Parathyroid adenoma (tissue), 2 donors: Measurements from ENCODE around the gene CD2BP2.
"Not testable (repeated sequence)": the region's sequence is repeated elsewhere in the genome, so short reads cannot be mapped to it uniquely, and the experiment has no call there.

ENCODE experiments used
- H2AFZ ChIP-seq: fragments of 300-600 bp; sonication (generic); one replicate; pipeline ENCODE4 v1.7.0; 2017; ENCODE audit warnings: antibody characterized with exemption, mild to moderate bottlenecking
- H3K27ac ChIP-seq: fragments of 300-600 bp; sonication (generic); one replicate; pipeline ENCODE4 v1.7.0; 2017
- H3K27me3 ChIP-seq: fragments of 300-600 bp; sonication (generic); one replicate; pipeline ENCODE4 v1.7.0; 2017; ENCODE audit warnings: low read length; ENCODE audit not compliant: control insufficient read depth, insufficient read depth
- H3K36me3 ChIP-seq: fragments of 300-600 bp; sonication (generic); one replicate; pipeline ENCODE4 v1.7.0; 2017; ENCODE audit warnings: low read length; ENCODE audit not compliant: control insufficient read depth, insufficient read depth
- H3K4me1 ChIP-seq: fragments of 300-600 bp; sonication (generic); one replicate; pipeline ENCODE4 v1.7.0; 2017; ENCODE audit warnings: control low read depth
- H3K4me2 ChIP-seq: fragments of 300-600 bp; sonication (generic); one replicate; pipeline ENCODE4 v1.7.0; 2017; ENCODE audit warnings: low read length
- H3K4me3 ChIP-seq: fragments of 300-600 bp; sonication (generic); one replicate; pipeline ENCODE4 v1.7.0; 2017; ENCODE audit warnings: low read depth, low read length
- H3K79me2 ChIP-seq: fragments of 300-600 bp; sonication (generic); one replicate; pipeline ENCODE4 v1.7.0; 2017; ENCODE audit warnings: control low read depth
- H3K9ac ChIP-seq: fragments of 300-600 bp; sonication (generic); one replicate; pipeline ENCODE4 v1.7.0; 2017; ENCODE audit warnings: mild to moderate bottlenecking
- H3K9me3 ChIP-seq: fragments of 300-600 bp; sonication (generic); one replicate; pipeline ENCODE4 v1.7.0; 2017; ENCODE audit warnings: low read length; ENCODE audit not compliant: control insufficient read depth
- CTCF ChIP-seq: fragments of 300-600 bp; sonication (generic); IDR thresholded peaks from one replicate; pipeline ENCODE4 v1.7.0; 2017; ENCODE audit warnings: antibody characterized with exemption, mild to moderate bottlenecking
- donor health status: primary hyperparathyroidism.

Gene CD2BP2

DNA sequence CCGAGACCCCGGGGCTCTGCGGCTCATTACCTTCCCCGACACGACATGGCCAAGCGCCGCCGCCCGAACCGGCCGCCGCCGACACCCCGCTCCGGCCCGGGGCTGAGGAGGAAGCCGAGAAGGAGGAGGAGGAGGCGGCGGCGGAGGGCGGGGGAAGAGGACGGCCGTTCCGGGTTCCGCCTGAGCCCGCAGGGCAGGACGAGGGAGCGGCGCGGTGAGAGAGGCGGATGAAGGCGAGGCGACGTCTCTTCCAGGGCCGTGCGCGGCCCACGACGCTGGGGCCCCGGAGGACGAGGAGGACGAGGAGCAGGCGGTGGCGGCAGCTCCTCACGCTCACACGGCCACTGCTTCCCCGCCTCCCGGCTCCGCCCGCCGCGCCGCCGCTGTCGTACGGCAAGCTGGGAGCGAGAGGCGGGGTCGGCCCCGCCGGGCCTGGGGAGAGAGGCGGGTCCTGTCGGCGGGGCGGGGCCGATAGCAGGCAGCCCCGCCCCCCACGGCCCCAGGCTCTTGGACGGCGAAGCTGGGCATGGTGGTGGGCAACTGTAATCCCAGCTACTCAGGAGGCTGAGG is 20.0 kb downstream of the CD2BP2 start:
- Histone ChIP-seq H3K9ac (peak overlapping the region; percentile 89), H3K4me2 (peak overlapping the region; percentile 70), H2AFZ (peak overlapping the region; percentile 98), H3K4me3 (peak overlapping the region; percentile 57), H3K79me2 (peaks cover 12% of the 10 kb centered on the region), H3K27ac (peak overlapping the region; percentile 93)
- H3K9me3 ChIP-seq, H3K4me1 ChIP-seq, H3K27me3 ChIP-seq, H3K36me3 ChIP-seq: not testable (repeated sequence)
- TF ChIP-seq CTCF, result peak; percentile 5

DNA sequence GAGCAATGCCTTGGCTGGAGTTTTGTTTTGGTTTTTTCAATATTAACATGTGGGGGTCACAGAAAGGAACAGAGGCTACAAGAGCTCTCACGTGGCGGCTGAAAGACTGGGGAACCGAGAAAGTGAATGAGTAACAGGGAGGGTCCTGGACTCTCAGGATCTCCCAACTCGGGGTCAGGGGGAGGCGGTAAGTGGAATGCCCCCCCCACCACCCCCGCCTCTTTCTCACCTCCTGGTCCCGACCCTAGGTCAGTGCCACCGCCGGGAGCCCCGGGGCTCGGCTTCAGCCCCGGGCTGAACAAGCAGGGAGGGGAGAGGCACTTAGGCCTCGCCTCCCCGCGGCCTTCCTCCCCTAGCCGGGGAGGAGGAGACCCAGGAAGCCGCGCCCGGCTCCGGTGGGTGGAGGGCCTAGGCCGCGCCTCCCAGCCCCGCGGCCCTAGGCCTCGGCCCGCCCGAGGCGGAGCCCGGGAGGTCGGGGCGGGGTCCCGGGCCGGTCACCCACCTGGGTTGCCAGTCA is 20.6 kb downstream of the CD2BP2 start:
- H3K4me2 ChIP-seq, result peak overlapping the region; percentile 51
- H3K36me3 ChIP-seq, H3K27me3 ChIP-seq, H3K9me3 ChIP-seq, H3K4me1 ChIP-seq: not testable (repeated sequence)
- peaks cover 18% of the 10 kb centered on the region for H3K79me2 ChIP-seq
- H3K27ac ChIP-seq, result peak overlapping the region; percentile 93
- peak overlapping the region; percentile 89 for H3K9ac ChIP-seq
- H3K4me3 ChIP-seq, result peak overlapping the region; percentile 57
- peak overlapping the region; percentile 98 for H2AFZ ChIP-seq

DNA sequence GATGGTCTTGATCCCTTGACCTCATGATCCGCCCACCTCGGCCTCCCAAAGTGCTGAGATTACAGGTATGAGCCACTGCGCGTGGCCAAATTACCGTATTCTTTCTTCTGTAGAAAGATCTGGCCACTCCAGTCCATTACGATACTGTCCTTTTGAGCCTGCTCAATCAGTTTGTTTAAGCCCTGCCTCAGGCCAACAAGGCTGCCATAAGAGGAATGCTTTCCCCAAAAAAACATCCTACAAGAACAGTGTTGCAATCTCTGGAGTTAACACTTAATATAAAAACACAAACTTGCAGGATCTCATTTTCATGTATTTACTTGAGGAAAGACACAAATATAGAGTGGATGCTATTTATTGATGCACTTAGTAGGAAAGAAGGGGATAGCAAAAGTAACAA is 30.9 kb downstream of the CD2BP2 start:
- H2AFZ ChIP-seq, H3K4me1 ChIP-seq, H3K27me3 ChIP-seq, H3K36me3 ChIP-seq, H3K9me3 ChIP-seq, H3K9ac ChIP-seq, H3K27ac ChIP-seq, H3K4me2 ChIP-seq, H3K4me3 ChIP-seq: not testable (repeated sequence)
- H3K79me2 ChIP-seq, result peaks cover 25% of the 10 kb centered on the region

DNA sequence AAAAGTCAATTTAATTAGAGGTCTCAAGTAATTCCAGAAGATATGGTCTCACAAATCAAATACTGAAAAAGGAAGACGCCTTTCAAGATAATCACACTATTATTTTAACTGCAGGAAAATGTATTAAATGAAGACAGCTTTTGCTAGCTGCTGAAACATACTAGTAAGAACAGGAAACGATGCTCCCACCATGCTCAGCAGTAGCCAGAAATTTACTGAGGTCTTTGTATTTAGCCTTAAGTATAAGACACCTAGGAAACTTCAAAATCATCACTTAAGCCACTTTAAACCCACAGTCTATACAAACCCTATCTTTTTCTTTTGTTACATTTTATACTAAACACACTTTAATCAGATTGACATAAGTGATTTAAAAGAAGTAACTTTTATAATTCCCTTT is 36.5 kb downstream of the CD2BP2 start:
- not testable (repeated sequence) for H3K27ac ChIP-seq, H3K4me2 ChIP-seq, H3K4me1 ChIP-seq, H3K9ac ChIP-seq, H3K9me3 ChIP-seq, H3K36me3 ChIP-seq, H3K27me3 ChIP-seq, H3K4me3 ChIP-seq, H2AFZ ChIP-seq
- peaks cover 20% of the 10 kb centered on the region for H3K79me2 ChIP-seq

DNA sequence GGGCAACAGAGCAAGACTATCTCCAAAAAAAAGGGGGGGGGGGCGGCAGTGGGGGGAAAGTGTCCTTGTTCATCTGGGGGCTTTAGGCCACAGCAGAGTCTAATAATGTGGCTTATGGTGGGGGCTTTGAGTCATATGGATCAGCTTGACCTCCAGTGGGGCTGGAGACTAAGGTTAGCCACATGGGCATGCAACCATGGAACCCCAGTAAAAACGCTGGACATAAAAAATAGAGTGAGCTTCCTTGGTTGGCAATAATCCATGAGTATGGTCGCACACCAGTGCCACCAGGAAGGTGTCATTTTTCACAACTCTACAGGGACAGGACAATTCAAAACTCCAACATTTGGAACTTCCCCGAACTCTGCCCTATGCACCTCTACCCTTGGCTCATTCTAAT is 44.2 kb downstream of the CD2BP2 start:
- not testable (repeated sequence) for H3K27ac ChIP-seq, H3K4me1 ChIP-seq, H3K79me2 ChIP-seq, H3K27me3 ChIP-seq, H3K9me3 ChIP-seq, H3K4me3 ChIP-seq, H3K4me2 ChIP-seq, H3K36me3 ChIP-seq, H2AFZ ChIP-seq, H3K9ac ChIP-seq

DNA sequence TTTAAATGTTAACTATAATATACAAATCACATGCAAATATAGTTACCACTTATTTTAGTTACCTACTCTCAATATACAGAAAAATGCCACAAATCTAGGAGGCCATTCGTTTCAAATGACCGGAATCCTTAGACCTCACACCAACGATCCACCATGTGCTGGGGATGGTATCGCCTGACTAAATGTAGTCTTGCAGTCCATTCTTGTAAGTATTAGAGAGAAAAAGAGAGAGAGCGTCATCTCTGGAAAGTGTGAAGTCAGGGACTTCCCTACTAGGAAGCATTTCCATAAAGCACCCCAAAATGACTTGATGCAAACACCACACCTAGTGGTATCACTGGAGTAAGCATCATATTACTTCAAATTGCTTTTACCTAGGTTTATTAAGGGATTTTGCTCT is 45.9 kb downstream of the CD2BP2 start:
- H3K79me2 ChIP-seq, H3K9ac ChIP-seq, H3K4me1 ChIP-seq, H3K4me3 ChIP-seq, H3K27ac ChIP-seq, H3K4me2 ChIP-seq, H3K9me3 ChIP-seq, H2AFZ ChIP-seq, H3K36me3 ChIP-seq, H3K27me3 ChIP-seq: not testable (repeated sequence)
